NCI-H69 (cell line): ENCODE measurements around the gene CHST8.

Experiments used
- DNase-seq: peaks from one replicate; lab custom pipeline; 2025; lab: John Stamatoyannopoulos, UW

CHST8 gene

GRCh38 chr19:33737681-33738371, 116.1 kb downstream of the CHST8 start:
- no peak for DNase-seq

- no peak for DNase-seq
Observed at GRCh38 chr19:33740811-33741396, 119.2 kb downstream of the CHST8 start.

- no peak for DNase-seq
Observed at GRCh38 chr19:33745297-33745696, 123.5 kb downstream of the CHST8 start.

GRCh38 chr19:33746159-33746558, 124.4 kb downstream of the CHST8 start:
- DNase-seq, result no peak

GRCh38 chr19:33747273-33747672, 125.5 kb downstream of the CHST8 start:
- DNase-seq, result no peak

- DNase-seq, result no peak
Observed at GRCh38 chr19:33748231-33748630, 126.5 kb downstream of the CHST8 start.

GRCh38 chr19:33749016-33749415, 127.3 kb downstream of the CHST8 start:
- no peak for DNase-seq

GRCh38 chr19:33749619-33750175, 127.9 kb downstream of the CHST8 start:
- DNase-seq, result no peak

- DNase-seq, result no peak
Observed at GRCh38 chr19:33750587-33751435, 129.1 kb downstream of the CHST8 start.

- DNase-seq, result no peak
Observed at GRCh38 chr19:33751436-33751770, 129.7 kb downstream of the CHST8 start.

- DNase-seq, result peak; percentile 45
Observed at GRCh38 chr19:33752018-33752800, 130.5 kb downstream of the CHST8 start.

- no peak for DNase-seq
Observed at GRCh38 chr19:33752945-33753344, 131.2 kb downstream of the CHST8 start.

GRCh38 chr19:33754361-33754760, 132.6 kb downstream of the CHST8 start:
- no peak for DNase-seq

- DNase-seq, result no peak
Observed at GRCh38 chr19:33755099-33756035, 133.6 kb downstream of the CHST8 start.

GRCh38 chr19:33756177-33756576, 134.4 kb downstream of the CHST8 start:
- DNase-seq, result no peak

GRCh38 chr19:33758541-33759013, 136.8 kb downstream of the CHST8 start:
- DNase-seq, result no peak

GRCh38 chr19:33759356-33759755, 137.6 kb downstream of the CHST8 start:
- no peak for DNase-seq

GRCh38 chr19:33763633-33764371, 142.0 kb downstream of the CHST8 start:
- peak; percentile 9 for DNase-seq

GRCh38 chr19:33766623-33767022, 144.9 kb downstream of the CHST8 start:
- DNase-seq, result no peak

GRCh38 chr19:33767898-33768413, 146.2 kb downstream of the CHST8 start:
- no peak for DNase-seq
